IPS-15b (cell line): Measurements from ENCODE around the gene HOXD1.

Experiments
- H3K27me3 ChIP-seq: one replicate; pipeline ENCODE4 v1.6.1; 2013; ENCODE audit warnings: low read length; ENCODE audit not compliant: control insufficient read depth, insufficient read depth
- H3K36me3 ChIP-seq: one replicate; pipeline ENCODE4 v1.6.1; 2013; ENCODE audit warnings: low read length; ENCODE audit not compliant: control insufficient read depth, insufficient read depth
- H3K4me1 ChIP-seq: one replicate; pipeline ENCODE4 v1.6.1; 2013; ENCODE audit warnings: mild to moderate bottlenecking, low read length; ENCODE audit not compliant: control insufficient read depth, insufficient read depth
- H3K4me3 ChIP-seq: one replicate; pipeline ENCODE4 v1.5.1; 2013; ENCODE audit warnings: low read depth, low read length
- H3K9ac ChIP-seq: one replicate; pipeline ENCODE4 v1.6.1; 2013; ENCODE audit warnings: low read depth, mild to moderate bottlenecking, low read length
- H3K9me3 ChIP-seq: one replicate; pipeline ENCODE4 v1.6.1; 2013; ENCODE audit warnings: mild to moderate bottlenecking, low read length; ENCODE audit not compliant: control insufficient read depth, insufficient read depth

HOXD1 gene

DNA sequence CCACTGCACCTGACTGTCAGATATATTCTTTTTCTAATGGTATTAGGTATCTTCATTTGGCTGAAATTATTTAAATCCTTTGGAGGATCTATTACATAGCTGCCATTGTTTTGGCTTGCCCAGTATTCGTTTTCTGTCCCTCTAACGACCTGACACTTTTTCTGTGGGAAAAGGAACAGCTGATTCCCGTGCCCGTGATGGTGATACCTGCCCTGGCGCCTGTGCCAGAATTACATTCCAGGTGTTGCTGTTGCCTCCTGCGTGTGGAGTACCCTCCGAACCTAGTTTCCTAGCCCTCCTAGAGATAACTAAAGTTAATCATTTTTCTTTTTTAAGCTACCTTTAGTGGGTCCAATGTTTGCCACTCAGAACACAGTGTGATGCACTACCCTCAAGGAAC, 14.0 kb downstream of the HOXD1 start:
- Histone ChIP-seq H3K9me3 (no peaks in the 10 kb centered on the region), H3K4me1 (no peaks in the 10 kb centered on the region), H3K27me3 (peaks cover 7% of the 10 kb centered on the region)

DNA sequence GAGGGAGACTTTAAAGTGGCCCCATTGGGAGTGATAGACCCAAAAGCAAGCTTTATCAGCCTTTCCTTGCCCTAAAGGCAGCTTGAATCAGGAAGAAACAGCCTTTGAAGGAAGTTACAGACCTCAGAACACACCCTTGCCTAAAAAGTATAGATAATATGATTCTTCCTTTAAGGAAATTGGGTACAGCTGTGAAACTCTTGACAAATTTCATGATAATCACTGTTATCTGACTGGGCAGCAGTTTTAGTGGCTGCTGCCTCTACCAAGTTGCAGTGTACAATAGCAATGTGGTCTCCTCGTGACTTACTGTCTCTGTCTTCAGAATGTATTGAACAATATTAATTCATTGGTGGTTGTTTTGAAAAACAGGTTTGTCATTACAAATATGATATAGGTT, 16.7 kb downstream of the HOXD1 start:
- H3K27me3 ChIP-seq = peaks cover 3% of the 10 kb centered on the region
- no peaks in the 10 kb centered on the region for H3K36me3 ChIP-seq
- H3K9ac ChIP-seq = no peak overlapping the region
- H3K4me3 ChIP-seq = no peak overlapping the region
- no peaks in the 10 kb centered on the region for H3K4me1 ChIP-seq
- no peaks in the 10 kb centered on the region for H3K9me3 ChIP-seq

More for the DNA sequence above, 14.0 kb downstream of the HOXD1 start:
- no peak overlapping the region for H3K9ac ChIP-seq
- no peaks in the 10 kb centered on the region for H3K36me3 ChIP-seq
- no peak overlapping the region for H3K4me3 ChIP-seq

DNA sequence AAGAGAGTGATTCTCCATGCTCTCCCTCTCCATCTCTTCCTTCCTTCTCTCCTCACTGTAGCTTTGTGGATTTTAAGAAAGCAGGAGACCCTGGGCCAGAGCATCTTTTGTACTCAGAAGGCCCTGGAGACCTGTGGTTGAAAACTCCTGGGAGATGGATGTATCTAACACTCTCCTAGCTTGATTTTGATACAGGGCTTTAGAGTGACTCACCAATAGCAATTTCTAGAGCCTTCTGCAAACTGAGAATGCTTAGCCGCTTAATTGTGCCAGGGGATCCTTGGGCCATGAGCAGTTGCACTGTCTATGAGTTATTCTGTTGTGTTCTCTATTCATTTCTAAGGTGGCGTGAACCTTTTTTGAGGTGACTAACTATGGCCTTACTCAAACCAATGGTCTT, 17.7 kb downstream of the HOXD1 start:
- Histone ChIP-seq H3K4me3 (no peak overlapping the region), H3K27me3 (peaks cover 3% of the 10 kb centered on the region), H3K9me3 (no peaks in the 10 kb centered on the region), H3K9ac (no peak overlapping the region), H3K4me1 (no peaks in the 10 kb centered on the region), H3K36me3 (no peaks in the 10 kb centered on the region)

DNA sequence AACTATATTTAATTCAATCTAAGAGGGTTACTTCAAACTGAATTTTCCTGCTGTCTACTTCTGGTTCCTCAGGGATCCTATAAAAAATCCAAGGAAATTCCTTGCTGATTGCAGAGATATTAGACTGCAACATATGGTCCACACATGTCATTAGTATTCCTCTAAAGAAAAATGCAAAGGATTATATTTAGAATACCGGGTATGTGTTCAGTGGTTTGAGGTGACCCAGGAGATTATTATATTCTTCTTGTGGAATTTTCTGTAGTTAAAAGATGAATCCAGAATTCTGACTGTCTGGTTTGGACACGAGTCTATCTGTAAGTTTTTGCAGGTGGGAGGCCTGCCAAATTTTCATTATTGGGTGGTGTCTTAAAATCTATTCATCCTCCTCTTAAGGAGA, 18.2 kb downstream of the HOXD1 start:
- H3K36me3 ChIP-seq = no peaks in the 10 kb centered on the region
- H3K4me1 ChIP-seq = no peaks in the 10 kb centered on the region
- no peak overlapping the region for H3K4me3 ChIP-seq
- peaks cover 3% of the 10 kb centered on the region for H3K27me3 ChIP-seq
- H3K9ac ChIP-seq = no peak overlapping the region
- H3K9me3 ChIP-seq = no peaks in the 10 kb centered on the region

DNA sequence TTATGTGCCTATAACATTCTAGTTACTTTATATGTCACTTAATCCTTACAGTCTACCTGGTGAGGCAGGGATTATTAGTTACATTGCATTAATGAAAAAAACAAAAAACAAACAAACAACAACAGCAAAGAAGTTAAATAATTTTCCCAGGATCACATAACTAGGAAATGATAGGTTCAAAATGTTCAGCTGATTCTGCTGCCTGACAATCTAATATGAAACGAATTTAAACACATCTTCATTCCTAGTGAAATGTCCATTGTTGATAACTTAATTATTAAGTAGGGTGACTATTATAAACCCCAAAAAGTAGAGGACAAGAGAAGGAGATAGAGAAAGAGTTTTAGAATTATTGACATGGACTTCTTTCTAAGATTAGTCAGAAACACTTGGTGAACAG, 22.6 kb downstream of the HOXD1 start:
- no peak overlapping the region for H3K9ac ChIP-seq
- H3K27me3 ChIP-seq = peaks cover 2% of the 10 kb centered on the region
- H3K36me3 ChIP-seq = no peaks in the 10 kb centered on the region

DNA sequence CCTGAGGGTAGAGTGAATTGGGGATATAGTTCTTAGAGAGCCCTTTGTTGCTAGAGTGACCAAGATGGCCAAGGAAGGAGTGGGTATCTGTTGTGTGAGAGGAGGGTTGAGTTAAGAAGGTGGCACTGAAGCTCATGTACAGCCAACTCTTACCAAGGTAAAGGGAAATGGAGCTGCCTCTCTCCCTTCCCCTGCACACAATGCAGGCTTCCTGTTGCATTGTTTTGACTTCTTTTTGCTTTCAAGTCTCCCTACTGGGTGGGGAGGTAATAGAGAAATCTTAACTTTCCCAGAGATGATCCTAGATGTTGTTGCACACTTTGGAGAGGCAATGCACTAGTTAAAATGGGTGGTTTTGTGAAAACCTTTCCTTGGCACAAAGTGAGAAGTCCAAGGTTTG, 23.8 kb downstream of the HOXD1 start:
- Histone ChIP-seq H3K27me3 (peaks cover 2% of the 10 kb centered on the region), H3K4me3 (no peak overlapping the region), H3K9me3 (no peaks in the 10 kb centered on the region), H3K36me3 (no peaks in the 10 kb centered on the region), H3K4me1 (no peaks in the 10 kb centered on the region), H3K9ac (no peak overlapping the region)

More for the DNA sequence above, 22.6 kb downstream of the HOXD1 start:
- H3K4me1 ChIP-seq = no peaks in the 10 kb centered on the region
- no peaks in the 10 kb centered on the region for H3K9me3 ChIP-seq
- no peak overlapping the region for H3K4me3 ChIP-seq

DNA sequence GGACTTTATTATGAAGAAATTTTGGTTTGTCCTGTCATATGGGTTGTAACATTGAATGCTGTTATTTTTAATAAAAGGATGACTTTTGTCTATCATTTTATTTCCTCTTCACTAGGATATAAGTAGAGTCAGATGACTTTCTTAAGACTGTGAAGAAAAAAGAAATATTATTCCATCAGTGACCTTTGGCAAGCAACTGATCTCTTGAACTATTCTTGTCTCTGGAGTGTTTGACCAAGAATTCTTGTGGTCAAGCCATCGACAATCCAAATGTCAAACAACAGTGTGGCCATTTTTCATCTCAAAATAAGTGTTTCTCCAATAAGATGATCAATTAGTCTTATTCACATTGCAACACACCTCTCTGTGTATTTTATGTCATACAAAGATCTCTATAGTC, 24.9 kb downstream of the HOXD1 start:
- H3K4me3 ChIP-seq = no peak overlapping the region
- H3K9me3 ChIP-seq = no peaks in the 10 kb centered on the region
- peaks cover 2% of the 10 kb centered on the region for H3K27me3 ChIP-seq
- H3K4me1 ChIP-seq = no peaks in the 10 kb centered on the region
- no peak overlapping the region for H3K9ac ChIP-seq
- H3K36me3 ChIP-seq = no peaks in the 10 kb centered on the region

DNA sequence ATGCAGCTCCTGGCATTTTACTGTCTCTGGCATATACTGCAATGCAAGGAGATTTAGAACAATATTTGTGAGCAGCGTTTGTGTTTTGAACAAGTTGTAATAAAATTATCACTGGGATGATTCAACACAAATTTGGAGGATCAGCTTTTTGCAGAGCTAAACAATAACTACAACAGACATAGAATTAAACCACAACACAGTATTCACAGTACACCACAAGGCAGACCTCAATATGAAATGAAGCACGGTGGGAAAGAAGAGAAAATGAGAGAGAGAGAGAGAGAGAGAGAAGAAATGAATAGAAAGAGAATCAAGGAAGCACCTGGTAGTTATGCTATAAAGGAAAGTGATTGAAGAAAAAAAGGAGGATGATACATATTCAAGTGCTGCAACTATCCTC, 39.4 kb downstream of the HOXD1 start:
- Histone ChIP-seq H3K9ac (no peak overlapping the region), H3K4me1 (no peaks in the 10 kb centered on the region), H3K4me3 (no peak overlapping the region), H3K36me3 (no peaks in the 10 kb centered on the region), H3K9me3 (no peaks in the 10 kb centered on the region), H3K27me3 (peaks cover 5% of the 10 kb centered on the region)

DNA sequence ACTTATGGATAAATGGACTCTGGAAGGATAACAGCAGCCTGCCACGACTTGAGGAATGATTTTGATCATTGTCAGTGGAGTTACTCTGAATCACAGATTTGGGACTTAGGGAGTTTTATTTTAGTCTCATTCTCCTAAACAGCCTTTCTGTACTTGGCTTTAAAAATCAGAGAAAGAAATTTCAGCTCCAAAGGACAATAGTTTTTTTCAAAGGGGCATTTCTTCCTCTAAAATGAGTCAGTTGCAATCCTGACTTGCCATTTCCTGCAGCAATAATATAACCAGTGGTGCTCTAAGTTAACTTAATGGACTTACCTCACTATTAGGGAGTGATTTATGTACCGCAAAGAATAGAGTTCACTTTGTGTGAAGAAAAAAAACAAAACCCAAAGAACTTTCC, 45.7 kb downstream of the HOXD1 start:
- Histone ChIP-seq H3K9ac (no peak overlapping the region), H3K4me1 (no peaks in the 10 kb centered on the region), H3K4me3 (no peak overlapping the region), H3K9me3 (no peaks in the 10 kb centered on the region), H3K27me3 (no peaks in the 10 kb centered on the region), H3K36me3 (no peaks in the 10 kb centered on the region)

DNA sequence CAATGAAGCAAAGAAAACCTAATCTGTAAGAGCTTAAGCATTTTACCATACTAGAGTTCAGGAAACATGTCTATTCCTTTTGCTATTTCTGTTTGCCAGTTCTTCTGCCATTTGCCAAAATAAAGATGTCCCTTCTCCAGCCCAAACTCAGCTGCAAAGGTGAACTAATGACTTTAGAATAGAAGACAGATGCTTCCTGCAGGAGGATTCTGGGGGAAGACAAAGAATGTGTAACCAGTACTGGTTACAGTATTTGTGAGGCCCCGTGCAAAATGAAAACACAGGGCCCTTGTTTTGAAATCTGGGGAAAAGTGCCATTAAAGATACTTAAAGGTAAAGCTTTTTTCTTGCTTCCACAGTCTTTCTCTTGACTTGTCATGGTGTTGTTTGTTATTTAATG, 46.5 kb downstream of the HOXD1 start:
- Histone ChIP-seq H3K9ac (no peak overlapping the region), H3K36me3 (no peaks in the 10 kb centered on the region), H3K4me1 (no peaks in the 10 kb centered on the region), H3K4me3 (no peak overlapping the region), H3K9me3 (no peaks in the 10 kb centered on the region), H3K27me3 (no peaks in the 10 kb centered on the region)

DNA sequence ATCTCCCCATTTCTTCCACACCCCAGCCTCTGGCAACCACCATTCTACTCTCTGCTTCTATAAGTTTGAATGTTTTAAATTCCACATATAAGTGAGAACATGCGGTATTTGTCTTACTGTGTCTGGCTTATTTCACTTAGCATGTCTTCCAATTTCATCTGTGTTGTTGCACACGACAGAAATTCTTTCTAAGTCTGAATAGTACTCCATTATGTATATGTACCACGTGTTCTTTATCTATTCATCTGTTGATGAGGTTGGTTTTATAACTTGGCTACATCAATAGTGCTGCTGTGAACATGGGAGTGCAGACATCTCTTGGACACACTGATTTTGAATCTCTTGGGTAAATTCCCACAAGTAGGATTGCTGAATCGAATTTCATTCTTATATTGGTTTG, 49.0 kb downstream of the HOXD1 start:
- Histone ChIP-seq H3K9ac (no peak overlapping the region), H3K36me3 (no peaks in the 10 kb centered on the region), H3K9me3 (no peaks in the 10 kb centered on the region), H3K4me3 (no peak overlapping the region), H3K4me1 (no peaks in the 10 kb centered on the region), H3K27me3 (no peaks in the 10 kb centered on the region)

DNA sequence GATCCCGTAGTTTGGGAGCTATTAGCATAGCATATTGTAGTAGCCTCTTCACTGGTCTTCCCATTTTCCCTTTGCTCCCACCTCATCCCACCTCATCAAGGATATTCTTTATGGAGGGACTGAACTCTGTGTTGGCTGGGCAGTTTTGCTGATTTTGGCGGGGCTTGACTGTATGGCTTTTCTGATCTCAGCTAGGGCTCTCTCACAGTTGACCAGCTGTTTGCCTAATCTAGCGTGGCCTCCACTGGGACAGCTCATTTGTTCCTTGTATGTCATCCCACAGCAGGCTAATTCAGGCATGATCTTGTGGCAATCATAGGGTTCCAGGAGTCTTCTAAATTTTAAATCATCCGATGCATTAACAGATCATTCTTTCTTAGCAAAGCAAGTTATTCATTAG, 50.6 kb downstream of the HOXD1 start:
- Histone ChIP-seq H3K9me3 (no peaks in the 10 kb centered on the region), H3K4me3 (no peak overlapping the region), H3K4me1 (no peaks in the 10 kb centered on the region), H3K36me3 (no peaks in the 10 kb centered on the region), H3K9ac (no peak overlapping the region), H3K27me3 (no peaks in the 10 kb centered on the region)

DNA sequence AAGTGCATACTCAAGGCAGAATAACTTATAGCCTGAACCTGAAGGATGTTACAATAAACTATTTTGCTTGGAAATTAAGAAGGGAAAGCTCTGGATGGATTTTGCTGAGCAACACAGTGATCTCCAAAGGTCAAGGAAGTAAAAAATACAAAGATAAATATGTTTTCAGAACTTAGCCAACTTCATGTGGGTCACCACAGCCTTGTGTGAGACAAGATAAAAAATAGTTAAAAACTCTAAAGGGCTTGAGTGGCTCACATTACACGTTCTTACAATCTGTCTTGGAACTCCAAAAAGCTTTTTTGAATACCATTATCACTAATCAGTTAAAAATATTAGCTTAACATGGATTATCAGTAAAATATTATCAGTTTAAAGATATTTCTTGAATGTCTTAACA, 51.8 kb downstream of the HOXD1 start:
- Histone ChIP-seq H3K4me1 (no peaks in the 10 kb centered on the region), H3K4me3 (no peak overlapping the region)

More for the DNA sequence above, 51.8 kb downstream of the HOXD1 start:
- Histone ChIP-seq H3K27me3 (no peaks in the 10 kb centered on the region), H3K9ac (no peak overlapping the region), H3K36me3 (no peaks in the 10 kb centered on the region), H3K9me3 (no peaks in the 10 kb centered on the region)
